WTC11 (cell line): ENCODE data around the gene MTMR6. TPM values are rescaled to one million over a fixed set of nuclear protein-coding genes. Genes with fewer than 3 reads are reported as not detected.

Experiments used
- ATAC-seq: fragments of 200-7000 bp; cut with Tn5 transposase; 2 replicates; pipeline ENCODE4 v1.10.0; 2021; ENCODE audit warnings: mild to moderate bottlenecking, moderate library complexity
- CTCF ChIA-PET: fragments of 300-600 bp; sonication (Branson Sonifier 250); formaldehyde crosslinking; loops from one replicate; lab custom pipeline; 2021; ENCODE audit warnings: antibody characterized with exemption; lab: Charles Lee
- POLR2A ChIA-PET: fragments of 350-600 bp; sonication (Branson Sonifier 250); formaldehyde crosslinking; loops from one replicate; lab custom pipeline; 2021; ENCODE audit warnings: antibody characterized with exemption; lab: Charles Lee
- DNase-seq: peaks from one replicate; pipeline ENCODE4 v3.0.0; 2021; ENCODE audit warnings: low spot score
- H3K27ac Mint-ChIP-seq: 2 replicates; pipeline ENCODE4 v1.8.0; 2021; ENCODE audit warnings: mixed read lengths
- H3K27me3 Mint-ChIP-seq: 2 replicates; pipeline ENCODE4 v1.8.0; 2021; ENCODE audit warnings: low read depth, mild to moderate bottlenecking, moderate library complexity, mixed read lengths
- H3K36me3 Mint-ChIP-seq: 2 replicates; pipeline ENCODE4 v1.8.0; 2021; ENCODE audit warnings: mixed read lengths
- H3K4me1 Mint-ChIP-seq: 2 replicates; pipeline ENCODE4 v1.8.0; 2022; ENCODE audit warnings: mixed read lengths
- H3K4me3 Mint-ChIP-seq: 2 replicates; pipeline ENCODE4 v1.8.0; 2021; ENCODE audit warnings: mild to moderate bottlenecking, moderate library complexity, mixed read lengths
- H3K9me3 Mint-ChIP-seq: 2 replicates; pipeline ENCODE4 v1.8.0; 2021; ENCODE audit warnings: mixed read lengths
- E2F4 ChIP-seq: sonication (generic); formaldehyde crosslinking; IDR thresholded peaks from 2 replicates; pipeline ENCODE4 v1.8.1; 2022; ENCODE audit warnings: low read depth, mild to moderate bottlenecking, moderate library complexity, missing genetic modification reagents, borderline replicate concordance
- ETV6 ChIP-seq: sonication (generic); formaldehyde crosslinking; IDR thresholded peaks from 2 replicates; pipeline ENCODE4 v1.8.1; 2022; ENCODE audit warnings: mild to moderate bottlenecking, missing genetic modification reagents
- GABPB1 ChIP-seq: sonication (generic); formaldehyde crosslinking; IDR thresholded peaks from 2 replicates; pipeline ENCODE4 v1.8.1; 2023; ENCODE audit warnings: mild to moderate bottlenecking, missing genetic modification reagents
- GTF2I ChIP-seq: fragments of 250-450 bp; sonication (Bioruptor Pico); conservative IDR thresholded peaks from 2 replicates; pipeline ENCODE4 v1.4.0; 2021; ENCODE audit warnings: mild to moderate bottlenecking
- IRF2 ChIP-seq: sonication (generic); formaldehyde crosslinking; IDR thresholded peaks from 2 replicates; pipeline ENCODE4 v1.8.0; 2022; ENCODE audit warnings: low read depth, missing genetic modification reagents, borderline replicate concordance
- JUN ChIP-seq: sonication (generic); formaldehyde crosslinking; IDR thresholded peaks from 2 replicates; pipeline ENCODE4 v1.8.0; 2023; ENCODE audit warnings: mild to moderate bottlenecking, missing genetic modification reagents
- MXD4 ChIP-seq: fragments of 250-450 bp; sonication (Bioruptor Pico); IDR thresholded peaks from 2 replicates; pipeline ENCODE4 v1.8.0; 2021; ENCODE audit warnings: mild to moderate bottlenecking, moderate library complexity, borderline replicate concordance
- OVOL2 ChIP-seq: fragments of 250-450 bp; sonication (Bioruptor Pico); IDR thresholded peaks from 2 replicates; pipeline ENCODE4 v1.9.0; 2021; ENCODE audit warnings: mild to moderate bottlenecking, borderline replicate concordance
- SMAD4 ChIP-seq: sonication (generic); formaldehyde crosslinking; IDR thresholded peaks from 2 replicates; pipeline ENCODE4 v1.8.0; 2022; ENCODE audit warnings: mild to moderate bottlenecking, missing genetic modification reagents
- TEAD4 ChIP-seq: sonication (generic); formaldehyde crosslinking; IDR thresholded peaks from 2 replicates; pipeline ENCODE4 v1.8.0; 2022; ENCODE audit warnings: mild to moderate bottlenecking, missing genetic modification reagents
- USF1 ChIP-seq: sonication (generic); formaldehyde crosslinking; IDR thresholded peaks from 2 replicates; pipeline ENCODE4 v1.8.0; 2022; ENCODE audit warnings: mild to moderate bottlenecking, missing genetic modification reagents
- ZBTB21 ChIP-seq: sonication (generic); formaldehyde crosslinking; IDR thresholded peaks from 2 replicates; pipeline ENCODE4 v1.8.1; 2023; ENCODE audit warnings: mild to moderate bottlenecking, missing genetic modification reagents, borderline replicate concordance
- ZBTB43 ChIP-seq: sonication (generic); formaldehyde crosslinking; IDR thresholded peaks from 2 replicates; pipeline ENCODE4 v1.8.1; 2023; ENCODE audit warnings: mild to moderate bottlenecking, missing genetic modification reagents
- ZNF121 ChIP-seq: sonication (generic); formaldehyde crosslinking; IDR thresholded peaks from 2 replicates; pipeline ENCODE4 v1.8.0; 2023; ENCODE audit warnings: missing genetic modification reagents
- ZNF138 ChIP-seq: sonication (generic); formaldehyde crosslinking; conservative IDR thresholded peaks from 2 replicates; pipeline ENCODE4 v1.8.1; 2022; ENCODE audit warnings: mild to moderate bottlenecking, moderate library complexity, missing genetic modification reagents
- ZNF317 ChIP-seq: sonication (generic); formaldehyde crosslinking; IDR thresholded peaks from 2 replicates; pipeline ENCODE4 v1.8.1; 2023; ENCODE audit warnings: low read depth, mild to moderate bottlenecking, moderate library complexity, missing genetic modification reagents, borderline replicate concordance
- ZNF423 ChIP-seq: fragments of 250-450 bp; sonication (Bioruptor Pico); IDR thresholded peaks from 2 replicates; pipeline ENCODE4 v2.1.2; 2022; ENCODE audit warnings: mild to moderate bottlenecking, moderate library complexity
- ZNF512 ChIP-seq: sonication (generic); formaldehyde crosslinking; IDR thresholded peaks from 2 replicates; pipeline ENCODE4 v1.8.1; 2022; ENCODE audit warnings: missing genetic modification reagents, borderline replicate concordance
- total RNA-seq: library from RNA; stranded (reverse); gene quantifications from 3 replicates; pipeline ENCODE4 v1.2.3, GENCODE V29; 2021
- TF ChIP-seq, protein P1 (sequence below): fragments of 250-450 bp; sonication (Bioruptor Pico); IDR thresholded peaks from 2 replicates; pipeline ENCODE4 v1.9.0; 2021; ENCODE audit warnings: mild to moderate bottlenecking, borderline replicate concordance
- TF ChIP-seq, protein P2 (sequence below): sonication (generic); formaldehyde crosslinking; IDR thresholded peaks from 2 replicates; pipeline ENCODE4 v1.8.0; 2023; ENCODE audit warnings: missing genetic modification reagents, mild to moderate bottlenecking, borderline replicate concordance

MTMR6 gene
- total RNA-seq, 1 experiment from 2014 or later: 8.6 TPM

DNA sequence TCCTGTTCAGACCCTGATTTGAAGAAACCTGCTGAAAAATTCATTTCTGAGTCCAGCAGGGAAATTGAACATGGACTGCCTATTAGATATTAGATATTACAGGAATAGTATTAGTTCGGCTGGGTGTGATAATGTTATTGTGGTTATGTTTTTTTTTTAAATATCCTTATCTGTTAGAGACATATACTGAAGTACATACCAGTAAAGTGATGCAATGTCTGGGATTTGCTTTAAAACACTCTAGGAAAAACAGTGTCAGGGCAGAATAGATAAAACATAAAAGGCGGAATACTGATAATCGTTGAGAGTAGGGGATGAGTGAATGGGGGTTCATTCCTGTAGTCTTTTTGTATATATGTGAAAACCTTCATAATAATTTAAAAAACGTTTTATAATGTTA is 86.5 kb downstream of the MTMR6 start:
- TF ChIP-seq MXD4 (CRISPR knock-in tag) (no peak), GABPB1 (no peak), ETV6 (CRISPR knock-in tag) (no peak), ZNF423 (CRISPR knock-in tag) (no peak), IRF2 (CRISPR knock-in tag) (no peak), GTF2I (CRISPR knock-in tag) (no peak), ZBTB43 (CRISPR knock-in tag) (no peak), ZNF121 (CRISPR knock-in tag) (no peak)
- TF ChIP-seq, all 79 proteins: peak for 0
- ChIA-PET POLR2A (no interaction called here), CTCF (no interaction called here)
- peaks cover 14% of the 10 kb centered on the region for H3K4me1 Mint-ChIP-seq
- H3K4me3 Mint-ChIP-seq: no peak overlapping the region
- no peak overlapping the region for H3K27ac Mint-ChIP-seq
- peaks cover 3% of the 10 kb centered on the region; the same call in 1 of the 2 replicates for H3K27me3 Mint-ChIP-seq
- no peaks in the 10 kb centered on the region for H3K36me3 Mint-ChIP-seq
- ATAC-seq (no peak), DNase-seq (no peak)
- peaks cover 14% of the 10 kb centered on the region for H3K9me3 Mint-ChIP-seq

DNA sequence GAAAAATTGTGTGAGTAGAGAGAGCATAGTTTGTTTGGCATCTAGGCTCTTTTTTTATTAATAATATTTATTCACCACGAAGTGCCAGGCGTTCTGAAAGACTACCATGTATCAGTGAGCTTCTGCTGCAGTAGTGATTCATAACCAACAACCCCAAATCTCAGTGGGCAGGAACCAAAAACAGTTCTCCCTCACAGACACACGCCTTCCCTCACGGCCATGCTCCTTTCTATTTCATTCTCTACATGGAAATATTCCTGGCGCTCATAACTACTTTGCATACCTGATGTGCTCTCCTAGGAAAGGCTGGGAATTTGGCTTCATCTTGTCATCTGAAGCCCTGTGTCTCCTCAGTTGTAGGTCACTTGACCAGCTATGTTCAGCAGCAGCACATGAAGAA is 88.6 kb downstream of the MTMR6 start:
- H3K4me3 Mint-ChIP-seq: no peak overlapping the region
- H3K9me3 Mint-ChIP-seq: peaks cover 25% of the 10 kb centered on the region
- H3K27me3 Mint-ChIP-seq: peaks cover 3% of the 10 kb centered on the region; the same call in 1 of the 2 replicates
- ATAC-seq (no peak), DNase-seq (no peak)
- peaks cover 10% of the 10 kb centered on the region for H3K4me1 Mint-ChIP-seq
- CTCF ChIA-PET: no interaction called here
- no peak overlapping the region for H3K27ac Mint-ChIP-seq
- H3K36me3 Mint-ChIP-seq: no peaks in the 10 kb centered on the region
- POLR2A ChIA-PET: no interaction called here
- no peak for TF ChIP-seq ZNF512
- no peak for TF ChIP-seq E2F4 (CRISPR knock-in tag)
- TF ChIP-seq, protein P1, sequence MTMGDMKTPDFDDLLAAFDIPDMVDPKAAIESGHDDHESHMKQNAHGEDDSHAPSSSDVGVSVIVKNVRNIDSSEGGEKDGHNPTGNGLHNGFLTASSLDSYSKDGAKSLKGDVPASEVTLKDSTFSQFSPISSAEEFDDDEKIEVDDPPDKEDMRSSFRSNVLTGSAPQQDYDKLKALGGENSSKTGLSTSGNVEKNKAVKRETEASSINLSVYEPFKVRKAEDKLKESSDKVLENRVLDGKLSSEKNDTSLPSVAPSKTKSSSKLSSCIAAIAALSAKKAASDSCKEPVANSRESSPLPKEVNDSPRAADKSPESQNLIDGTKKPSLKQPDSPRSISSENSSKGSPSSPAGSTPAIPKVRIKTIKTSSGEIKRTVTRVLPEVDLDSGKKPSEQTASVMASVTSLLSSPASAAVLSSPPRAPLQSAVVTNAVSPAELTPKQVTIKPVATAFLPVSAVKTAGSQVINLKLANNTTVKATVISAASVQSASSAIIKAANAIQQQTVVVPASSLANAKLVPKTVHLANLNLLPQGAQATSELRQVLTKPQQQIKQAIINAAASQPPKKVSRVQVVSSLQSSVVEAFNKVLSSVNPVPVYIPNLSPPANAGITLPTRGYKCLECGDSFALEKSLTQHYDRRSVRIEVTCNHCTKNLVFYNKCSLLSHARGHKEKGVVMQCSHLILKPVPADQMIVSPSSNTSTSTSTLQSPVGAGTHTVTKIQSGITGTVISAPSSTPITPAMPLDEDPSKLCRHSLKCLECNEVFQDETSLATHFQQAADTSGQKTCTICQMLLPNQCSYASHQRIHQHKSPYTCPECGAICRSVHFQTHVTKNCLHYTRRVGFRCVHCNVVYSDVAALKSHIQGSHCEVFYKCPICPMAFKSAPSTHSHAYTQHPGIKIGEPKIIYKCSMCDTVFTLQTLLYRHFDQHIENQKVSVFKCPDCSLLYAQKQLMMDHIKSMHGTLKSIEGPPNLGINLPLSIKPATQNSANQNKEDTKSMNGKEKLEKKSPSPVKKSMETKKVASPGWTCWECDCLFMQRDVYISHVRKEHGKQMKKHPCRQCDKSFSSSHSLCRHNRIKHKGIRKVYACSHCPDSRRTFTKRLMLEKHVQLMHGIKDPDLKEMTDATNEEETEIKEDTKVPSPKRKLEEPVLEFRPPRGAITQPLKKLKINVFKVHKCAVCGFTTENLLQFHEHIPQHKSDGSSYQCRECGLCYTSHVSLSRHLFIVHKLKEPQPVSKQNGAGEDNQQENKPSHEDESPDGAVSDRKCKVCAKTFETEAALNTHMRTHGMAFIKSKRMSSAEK (CRISPR knock-in tag): no peak
- no peak for TF ChIP-seq ZNF317 (CRISPR knock-in tag)
- TF ChIP-seq TEAD4 (CRISPR knock-in tag): no peak
- TF ChIP-seq ZNF138: no peak
- TF ChIP-seq JUN (CRISPR knock-in tag): no peak
- no peak for TF ChIP-seq ZBTB21 (CRISPR knock-in tag)
- TF ChIP-seq USF1 (CRISPR knock-in tag): no peak
- TF ChIP-seq SMAD4: no peak
- TF ChIP-seq, protein P2, sequence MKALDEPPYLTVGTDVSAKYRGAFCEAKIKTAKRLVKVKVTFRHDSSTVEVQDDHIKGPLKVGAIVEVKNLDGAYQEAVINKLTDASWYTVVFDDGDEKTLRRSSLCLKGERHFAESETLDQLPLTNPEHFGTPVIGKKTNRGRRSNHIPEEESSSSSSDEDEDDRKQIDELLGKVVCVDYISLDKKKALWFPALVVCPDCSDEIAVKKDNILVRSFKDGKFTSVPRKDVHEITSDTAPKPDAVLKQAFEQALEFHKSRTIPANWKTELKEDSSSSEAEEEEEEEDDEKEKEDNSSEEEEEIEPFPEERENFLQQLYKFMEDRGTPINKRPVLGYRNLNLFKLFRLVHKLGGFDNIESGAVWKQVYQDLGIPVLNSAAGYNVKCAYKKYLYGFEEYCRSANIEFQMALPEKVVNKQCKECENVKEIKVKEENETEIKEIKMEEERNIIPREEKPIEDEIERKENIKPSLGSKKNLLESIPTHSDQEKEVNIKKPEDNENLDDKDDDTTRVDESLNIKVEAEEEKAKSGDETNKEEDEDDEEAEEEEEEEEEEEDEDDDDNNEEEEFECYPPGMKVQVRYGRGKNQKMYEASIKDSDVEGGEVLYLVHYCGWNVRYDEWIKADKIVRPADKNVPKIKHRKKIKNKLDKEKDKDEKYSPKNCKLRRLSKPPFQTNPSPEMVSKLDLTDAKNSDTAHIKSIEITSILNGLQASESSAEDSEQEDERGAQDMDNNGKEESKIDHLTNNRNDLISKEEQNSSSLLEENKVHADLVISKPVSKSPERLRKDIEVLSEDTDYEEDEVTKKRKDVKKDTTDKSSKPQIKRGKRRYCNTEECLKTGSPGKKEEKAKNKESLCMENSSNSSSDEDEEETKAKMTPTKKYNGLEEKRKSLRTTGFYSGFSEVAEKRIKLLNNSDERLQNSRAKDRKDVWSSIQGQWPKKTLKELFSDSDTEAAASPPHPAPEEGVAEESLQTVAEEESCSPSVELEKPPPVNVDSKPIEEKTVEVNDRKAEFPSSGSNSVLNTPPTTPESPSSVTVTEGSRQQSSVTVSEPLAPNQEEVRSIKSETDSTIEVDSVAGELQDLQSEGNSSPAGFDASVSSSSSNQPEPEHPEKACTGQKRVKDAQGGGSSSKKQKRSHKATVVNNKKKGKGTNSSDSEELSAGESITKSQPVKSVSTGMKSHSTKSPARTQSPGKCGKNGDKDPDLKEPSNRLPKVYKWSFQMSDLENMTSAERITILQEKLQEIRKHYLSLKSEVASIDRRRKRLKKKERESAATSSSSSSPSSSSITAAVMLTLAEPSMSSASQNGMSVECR: no peak
- no peak for TF ChIP-seq OVOL2
